Effector CD4-positive, alpha-beta T cell (primary cell): ENCODE measurements around the gene CLCN5.
"Not testable (repeated sequence)": the region's sequence is repeated elsewhere in the genome, so short reads cannot be mapped to it uniquely, and the experiment has no call there.

Experiments used
- DNase-seq: peaks from one replicate; pipeline ENCODE4 v3.0.0-alpha.2; 2020

CLCN5 gene

GRCh38 chrX:49996474-49996873 is 74.1 kb downstream of the CLCN5 start:
- no peak for DNase-seq

- no peak for DNase-seq
These were observed 76.7 kb downstream of the CLCN5 start for GRCh38 chrX:49999087-49999486.

- DNase-seq: no peak
These were observed 78.6 kb downstream of the CLCN5 start for GRCh38 chrX:50000937-50001542.

- no peak for DNase-seq
These were observed 79.8 kb downstream of the CLCN5 start for GRCh38 chrX:50002067-50002714.

GRCh38 chrX:50003467-50003866 is 81.1 kb downstream of the CLCN5 start:
- no peak for DNase-seq

- no peak for DNase-seq
These were observed 81.5 kb downstream of the CLCN5 start for GRCh38 chrX:50003927-50004326.

GRCh38 chrX:50025591-50025990 is 103.2 kb downstream of the CLCN5 start:
- not testable (repeated sequence) for DNase-seq

- DNase-seq: no peak
These were observed 112.7 kb downstream of the CLCN5 start for GRCh38 chrX:50035126-50035525.

- DNase-seq: no peak
These were observed 114.0 kb downstream of the CLCN5 start for GRCh38 chrX:50036426-50036825.

- no peak for DNase-seq
These were observed 123.4 kb downstream of the CLCN5 start for GRCh38 chrX:50045823-50046222.

GRCh38 chrX:50049228-50049627 is 126.8 kb downstream of the CLCN5 start:
- no peak for DNase-seq

GRCh38 chrX:50054147-50054546 is 131.8 kb downstream of the CLCN5 start:
- no peak for DNase-seq

- no peak for DNase-seq
These were observed 144.0 kb downstream of the CLCN5 start for GRCh38 chrX:50066318-50066937.

GRCh38 chrX:50067435-50068284 is 145.3 kb downstream of the CLCN5 start:
- no peak for DNase-seq

- no peak for DNase-seq
These were observed 145.8 kb downstream of the CLCN5 start for GRCh38 chrX:50068285-50068563.

GRCh38 chrX:50068893-50069292 is 146.5 kb downstream of the CLCN5 start:
- no peak for DNase-seq

- no peak for DNase-seq
These were observed 149.1 kb downstream of the CLCN5 start for GRCh38 chrX:50071494-50071893.

- no peak for DNase-seq
These were observed 149.7 kb downstream of the CLCN5 start for GRCh38 chrX:50072110-50072509.

- DNase-seq: no peak
These were observed 151.2 kb downstream of the CLCN5 start for GRCh38 chrX:50073601-50074000.

- DNase-seq: no peak
These were observed 153.4 kb downstream of the CLCN5 start for GRCh38 chrX:50075630-50076339.

GRCh38 chrX:50081282-50081889 is 159.0 kb downstream of the CLCN5 start:
- no peak for DNase-seq

- DNase-seq: no peak
These were observed 160.3 kb downstream of the CLCN5 start for GRCh38 chrX:50082741-50083140.

GRCh38 chrX:50088645-50089044 is 166.2 kb downstream of the CLCN5 start:
- DNase-seq: no peak
